Osteoblast (primary cell): ENCODE results near the gene MRNIP. TPM values are rescaled to one million over a fixed set of nuclear protein-coding genes. Genes with fewer than 3 reads are reported as not detected.
A peak's percentile ranks its signal among the peaks of the same experiment; 100 is the strongest.

Experiments
- DNase-seq: peaks from one replicate; pipeline ENCODE4 v3.0.0; 2011; ENCODE audit warnings: low spot score, mixed read lengths; ENCODE audit not compliant: insufficient read length; ENCODE audit errors: missing footprints
- H2AFZ ChIP-seq: 2 replicates; pipeline ENCODE4 v1.6.0; 2011; ENCODE audit warnings: mild to moderate bottlenecking, low read length
- H3K27ac ChIP-seq: 2 replicates; pipeline ENCODE4 v1.5.1; 2011; ENCODE audit warnings: mild to moderate bottlenecking, low read depth, low read length, moderate library complexity
- H3K27me3 ChIP-seq: 2 replicates; pipeline ENCODE4 v1.6.0; 2012; ENCODE audit warnings: mild to moderate bottlenecking, control low read depth, inconsistent platforms, low read length, moderate library complexity; ENCODE audit not compliant: insufficient read depth
- H3K36me3 ChIP-seq: 2 replicates; pipeline ENCODE4 v1.5.1; 2011; ENCODE audit warnings: mild to moderate bottlenecking, low read length, control low read depth, moderate library complexity; ENCODE audit not compliant: insufficient read depth
- H3K4me1 ChIP-seq: 2 replicates; pipeline ENCODE4 v1.5.1; 2011; ENCODE audit warnings: mild to moderate bottlenecking, low read length, control low read depth, moderate library complexity; ENCODE audit not compliant: insufficient read depth
- H3K4me2 ChIP-seq: 2 replicates; pipeline ENCODE4 v1.6.0; 2011; ENCODE audit warnings: mild to moderate bottlenecking, low read length; ENCODE audit not compliant: insufficient read depth
- H3K4me3 ChIP-seq: fragments of 200-600 bp; sonication (generic); 3 replicates; pipeline ENCODE4 v1.5.1; 2012; ENCODE audit warnings: mild to moderate bottlenecking, low read length, inconsistent platforms; ENCODE audit not compliant: insufficient read depth
- H3K79me2 ChIP-seq: 2 replicates; pipeline ENCODE4 v1.6.0; 2012; ENCODE audit warnings: mild to moderate bottlenecking, low read length, control low read depth, inconsistent platforms; ENCODE audit not compliant: insufficient read depth
- H3K9me3 ChIP-seq: 2 replicates; pipeline ENCODE4 v1.5.1; 2011; ENCODE audit warnings: low read depth, low read length, control low read depth
- H4K20me1 ChIP-seq: 2 replicates; pipeline ENCODE4 v1.6.0; 2012; ENCODE audit warnings: mild to moderate bottlenecking, low read length, control low read depth; ENCODE audit not compliant: insufficient read depth
- CTCF ChIP-seq: IDR thresholded peaks from 2 replicates; pipeline ENCODE4 v1.5.1; 2011; ENCODE audit warnings: mild to moderate bottlenecking, low read depth, low read length, moderate library complexity; ENCODE audit errors: extremely low read depth
- total RNA-seq: library from RNA; depleted of rRNA; stranded (reverse); fragments of >200 nt; gene quantifications from 2 replicates; pipeline ENCODE4 v1.2.3, GENCODE V29; 2012

Gene MRNIP
- total RNA-seq, 1 donor, result 10.1 TPM

GRCh38 chr5:179806250-179807048 lies 52.2 kb downstream of the MRNIP start, which contains the start of gene MGAT4B:
Gene MGAT4B, minus strand, starts transcription at chr5:179806866. Its CDS starts 283 bp downstream, at chr5:179806583.
- Histone ChIP-seq H3K27ac (peak within 1 kb of the TSS; percentile 58), H4K20me1 (peaks cover 37% of the 10 kb centered on the region), H3K36me3 (peaks cover 5% of the 10 kb centered on the region), H3K9me3 (no peaks in the 10 kb centered on the region), H3K4me3 (peak within 1 kb of the TSS; percentile 80), H3K4me2 (peak within 1 kb of the TSS; percentile 86), H3K79me2 (peaks cover 45% of the 10 kb centered on the region), H2AFZ (no peak within 1 kb of the TSS), H3K27me3 (no peaks in the 10 kb centered on the region), H3K4me1 (peaks cover 28% of the 10 kb centered on the region)
- DNase-seq, result peak; percentile 100
- no peak for TF ChIP-seq CTCF

GRCh38 chr5:179805529-179806249 lies 52.9 kb downstream of the MRNIP start:
- no peaks in the 10 kb centered on the region for H3K9me3 ChIP-seq
- TF ChIP-seq CTCF, result no peak
- peak overlapping the region; percentile 58 for H3K27ac ChIP-seq
- peak overlapping the region; percentile 80 for H3K4me3 ChIP-seq
- H3K4me1 ChIP-seq, result peaks cover 28% of the 10 kb centered on the region
- peak overlapping the region; percentile 9 for H2AFZ ChIP-seq
- H4K20me1 ChIP-seq, result peaks cover 37% of the 10 kb centered on the region
- no peaks in the 10 kb centered on the region for H3K27me3 ChIP-seq
- peaks cover 5% of the 10 kb centered on the region for H3K36me3 ChIP-seq
- peaks cover 45% of the 10 kb centered on the region for H3K79me2 ChIP-seq
- H3K4me2 ChIP-seq, result peak overlapping the region; percentile 86
- DNase-seq, result peak; percentile 98

GRCh38 chr5:179805070-179805528 lies 53.5 kb downstream of the MRNIP start:
- peaks cover 37% of the 10 kb centered on the region for H4K20me1 ChIP-seq
- peak overlapping the region; percentile 86 for H3K4me2 ChIP-seq
- peak; percentile 92 for DNase-seq

More at GRCh38 chr5:179805070-179805528, 53.5 kb downstream of the MRNIP start:
- Histone ChIP-seq H3K36me3 (peaks cover 8% of the 10 kb centered on the region), H3K4me1 (peaks cover 28% of the 10 kb centered on the region), H3K9me3 (no peaks in the 10 kb centered on the region), H3K27ac (peak overlapping the region; percentile 45), H3K4me3 (peak overlapping the region; percentile 80), H3K27me3 (no peaks in the 10 kb centered on the region), H2AFZ (no peak overlapping the region), H3K79me2 (peaks cover 45% of the 10 kb centered on the region)
- no peak for TF ChIP-seq CTCF
